GM18861 (cell line): ENCODE data around the gene NFYA.
A peak's percentile ranks its signal among the peaks of the same experiment; 100 is the strongest.

Experiments
- ATAC-seq: cut with Tn5 transposase; IDR thresholded peaks from one replicate; pipeline ENCODE4 v1.9.1; 2021; ENCODE audit not compliant: unreplicated experiment

NFYA gene

GRCh38 chr6:41072836-41073202 lies at the start of gene NFYA:
Gene NFYA, plus strand, starts transcription at chr6:41072974. Its CDS starts 6,116 bp downstream, at chr6:41079090.
- ATAC-seq, result peak; percentile 45

- no peak for ATAC-seq
Observed at GRCh38 chr6:41023114-41023513, 49.7 kb upstream of the NFYA start.

DNA sequence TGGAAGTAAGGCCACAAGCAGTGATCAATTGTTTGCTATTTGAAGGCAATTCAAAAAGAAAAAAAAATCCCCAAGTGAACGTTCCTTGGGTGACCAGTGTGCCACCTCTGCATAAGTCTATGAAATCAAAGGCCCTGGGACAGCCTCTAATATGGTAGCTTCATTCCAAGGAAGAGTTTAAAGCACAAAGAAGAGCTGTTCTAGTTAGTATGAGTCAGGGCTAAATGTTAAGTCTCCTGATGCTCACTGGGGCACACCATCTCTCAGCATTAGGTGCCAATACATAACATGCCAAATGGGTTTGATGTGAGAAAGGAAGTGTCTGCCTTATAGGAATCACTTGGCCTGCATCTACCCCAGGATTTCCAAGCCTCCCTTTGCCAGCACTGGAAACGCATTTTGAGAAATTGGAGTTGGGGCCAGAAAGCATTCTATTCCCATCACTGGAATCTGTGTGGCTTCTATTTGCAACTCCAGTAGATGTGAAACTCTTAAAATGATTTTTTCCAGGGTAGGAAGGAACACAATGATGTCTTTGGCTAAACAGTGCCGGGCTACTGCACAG lies 46.7 kb upstream of the NFYA start:
- ATAC-seq, result no peak

- no peak for ATAC-seq
Observed at GRCh38 chr6:41027241-41027640, 45.5 kb upstream of the NFYA start.

DNA sequence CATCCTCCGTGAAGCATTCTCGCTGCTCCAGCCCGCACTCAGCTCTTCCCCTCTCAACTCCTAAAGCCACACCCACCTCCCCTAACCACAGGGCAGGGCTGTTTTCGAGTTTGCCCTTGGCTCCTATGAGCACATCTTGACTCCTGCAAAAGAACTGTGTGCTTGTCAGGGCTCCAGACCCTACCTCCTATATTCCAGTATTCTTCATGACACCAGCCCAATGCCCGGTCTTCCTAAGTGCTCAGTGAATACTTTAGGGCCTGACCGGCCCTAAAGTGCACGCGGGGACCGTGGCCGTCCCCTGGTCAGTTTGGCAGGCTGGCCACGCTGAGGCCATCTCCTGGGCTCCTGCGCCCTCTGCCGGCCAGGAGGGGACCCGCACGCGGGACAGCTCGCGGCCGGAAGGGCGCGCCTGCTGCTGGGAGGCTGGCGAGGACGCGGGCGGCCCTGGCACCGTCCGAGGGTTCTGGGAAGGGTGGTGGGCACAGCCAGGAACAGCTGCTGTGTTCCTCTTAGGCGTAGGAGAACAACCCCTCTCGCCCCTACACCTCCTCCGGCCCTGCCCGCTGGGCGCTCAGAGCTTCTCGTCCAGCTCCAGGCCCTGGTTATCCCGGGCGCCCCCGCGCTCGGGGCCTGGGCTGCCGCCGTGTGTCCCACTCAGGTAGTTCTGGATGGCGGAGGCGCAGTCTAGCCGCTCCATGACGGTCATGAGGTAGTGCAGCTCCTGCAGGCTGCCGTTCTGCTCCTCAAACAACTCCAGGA lies 44.8 kb upstream of the NFYA start:
- ATAC-seq, result peak; percentile 88

DNA sequence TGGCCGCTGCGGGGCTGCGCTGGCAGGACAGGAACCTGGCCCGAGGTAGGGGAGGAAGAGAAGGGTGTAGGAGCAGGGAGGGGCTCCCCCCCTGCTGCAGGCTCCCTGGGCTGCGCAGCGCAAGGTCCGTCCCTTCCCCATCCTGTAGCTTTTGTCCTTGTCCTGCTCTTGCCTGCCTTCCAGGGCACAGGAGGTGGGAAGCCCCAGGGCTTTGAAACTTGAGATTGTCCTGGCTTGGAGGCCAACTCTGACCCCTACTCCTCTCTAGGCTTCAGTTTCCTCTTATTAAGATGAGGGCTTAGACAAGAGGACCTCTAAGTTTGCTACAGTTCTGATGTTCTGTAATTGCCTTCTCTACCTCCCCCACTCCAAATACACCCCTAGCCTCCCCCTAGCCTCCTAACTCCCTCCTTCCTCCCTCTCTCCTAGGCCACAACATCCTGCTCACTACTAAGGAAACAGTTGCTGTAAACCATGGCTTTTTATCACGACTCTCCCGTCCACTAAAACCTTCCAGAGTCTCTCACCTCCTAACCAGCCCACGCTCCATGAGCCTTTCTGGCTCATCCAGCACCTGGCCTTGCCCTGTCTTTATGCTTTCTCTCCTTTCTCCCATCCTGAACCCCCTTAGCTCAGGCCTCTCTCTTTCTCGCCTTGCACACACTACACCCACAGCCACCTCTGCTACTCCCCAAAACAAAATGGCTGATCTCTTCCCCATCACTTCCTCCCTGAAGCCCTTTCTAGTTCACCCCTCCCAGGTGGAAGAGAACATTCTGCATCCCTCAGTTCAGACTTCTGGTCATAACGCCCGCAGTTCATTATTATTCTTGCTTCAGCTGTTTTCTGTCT lies 44.0 kb upstream of the NFYA start:
- ATAC-seq, result peak; percentile 18

DNA sequence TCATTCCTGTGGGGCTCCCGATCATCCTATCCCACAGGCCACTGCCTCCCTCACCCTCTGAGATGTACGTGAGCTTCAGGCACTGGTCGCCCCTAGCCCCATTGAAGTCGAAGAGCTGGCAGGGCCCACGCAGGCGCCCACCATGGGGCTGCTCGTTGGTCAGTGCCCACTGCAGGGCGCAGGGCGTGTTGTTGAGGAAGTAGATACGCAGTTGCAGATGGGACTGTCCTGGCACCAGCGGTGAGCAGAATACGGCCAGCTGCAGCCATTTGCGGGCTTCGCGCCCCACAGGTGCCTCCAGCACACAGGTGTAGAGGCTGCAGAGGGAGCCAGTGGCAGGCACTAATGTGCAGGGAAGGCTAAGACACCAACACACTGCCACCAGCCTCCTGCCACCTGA lies 39.9 kb upstream of the NFYA start:
- no peak for ATAC-seq

- ATAC-seq, result no peak
Observed at GRCh38 chr6:41033776-41034175, 39.0 kb upstream of the NFYA start.

DNA sequence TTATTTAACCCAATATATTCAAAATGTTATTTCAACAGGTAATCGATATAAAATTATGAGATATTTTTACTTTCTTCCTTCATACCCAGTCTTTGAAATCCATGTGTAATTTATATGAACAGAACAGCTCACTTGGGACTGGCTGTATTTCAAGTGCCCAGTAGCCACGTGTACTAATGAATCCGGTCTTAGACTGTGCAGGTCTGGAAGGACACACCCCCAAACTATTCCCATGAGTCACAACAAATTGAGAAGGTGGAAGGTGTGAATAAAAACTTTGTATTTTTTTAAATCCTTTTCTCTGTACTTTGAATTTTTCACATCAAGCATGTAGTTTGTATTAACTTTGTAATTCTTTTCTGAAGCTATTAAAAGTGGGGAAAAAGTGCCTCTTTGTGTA lies 36.6 kb upstream of the NFYA start:
- no peak for ATAC-seq

DNA sequence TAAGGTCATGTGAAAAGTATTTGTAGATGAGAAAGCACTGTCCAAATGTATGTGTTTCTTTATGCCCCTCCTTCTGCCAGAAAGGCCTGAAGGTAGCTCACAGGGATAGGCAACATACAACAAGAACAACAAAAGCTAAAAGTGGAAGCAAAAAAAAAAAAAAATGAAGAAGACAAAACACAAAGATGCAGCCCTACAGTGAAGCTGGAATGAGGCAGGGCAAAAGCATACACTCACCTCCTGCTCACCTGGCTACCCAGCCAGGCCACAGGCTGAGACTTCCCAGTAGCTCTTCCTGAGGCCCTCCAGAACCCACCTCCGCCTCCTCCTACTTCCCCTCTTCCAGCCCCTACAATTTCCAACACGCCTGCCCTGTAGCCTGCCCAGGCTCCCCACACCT lies 36.2 kb upstream of the NFYA start:
- ATAC-seq, result no peak

GRCh38 chr6:41037107-41037900 lies 35.5 kb upstream of the NFYA start:
- ATAC-seq, result no peak

DNA sequence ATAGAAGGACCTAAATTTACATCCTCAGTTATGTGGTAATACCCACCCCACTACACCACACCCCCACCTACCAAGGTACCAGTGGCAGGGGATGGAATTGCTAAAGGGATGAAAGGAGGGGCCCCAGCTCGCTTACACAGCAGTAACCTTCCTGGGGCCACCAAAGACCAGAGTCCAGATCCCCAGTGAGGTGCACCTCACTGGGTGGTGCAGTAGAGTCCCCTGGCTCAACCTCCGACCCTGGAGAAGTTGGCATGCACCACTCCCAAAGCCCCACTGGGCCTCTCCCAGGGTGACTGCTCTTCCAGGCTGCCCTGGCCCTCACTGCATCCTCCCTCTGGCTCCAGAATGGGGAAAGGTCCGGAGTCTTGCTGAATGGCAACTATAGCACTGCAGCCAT lies 34.6 kb upstream of the NFYA start:
- no peak for ATAC-seq

DNA sequence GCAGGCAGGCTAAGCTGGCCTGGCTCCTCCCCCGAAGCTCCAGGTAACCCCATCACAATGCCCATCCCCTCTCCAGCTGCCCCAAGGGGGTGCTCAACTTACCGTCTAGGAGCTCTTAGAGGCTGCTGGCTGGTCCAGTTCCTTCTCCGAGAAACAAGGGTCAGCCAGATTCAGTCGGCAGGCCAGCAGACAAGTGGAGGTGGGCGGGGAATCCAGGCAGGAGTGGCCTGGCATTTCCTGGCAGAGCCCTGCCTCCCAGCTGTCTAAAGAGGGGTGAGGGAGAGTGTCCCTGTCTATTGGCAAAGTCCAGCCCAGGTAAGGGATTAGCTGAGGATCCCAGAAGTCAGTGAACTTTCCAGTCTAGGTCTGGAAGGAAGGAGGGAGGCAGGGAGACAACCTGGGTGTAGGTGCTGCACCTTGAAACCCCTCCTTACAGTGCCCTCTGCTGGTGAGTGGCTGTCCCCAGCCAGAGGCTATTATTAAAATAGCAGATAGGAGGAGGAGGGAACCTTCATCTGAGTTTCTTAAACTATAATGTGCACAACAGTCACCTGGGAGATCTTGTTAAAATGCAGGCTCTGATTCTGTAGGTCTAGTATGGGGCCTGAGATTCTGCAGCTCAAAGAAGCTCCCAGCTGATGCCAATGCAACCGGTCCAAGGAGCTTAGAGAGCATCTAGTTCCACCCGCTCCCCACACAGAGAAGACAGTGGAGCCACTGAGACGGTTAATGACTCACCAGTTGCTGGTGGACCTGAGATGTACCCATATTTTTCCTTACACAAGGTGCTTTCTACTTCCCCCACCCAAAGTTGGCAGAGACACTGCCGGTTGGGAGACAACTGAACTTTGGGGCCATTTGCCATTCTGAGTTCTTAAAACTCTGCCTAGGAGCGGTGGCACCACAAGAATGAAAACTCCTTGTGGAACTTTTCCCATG lies 33.4 kb upstream of the NFYA start, which contains the start of gene UNC5CL:
TSS of gene UNC5CL (minus strand) at position 162 of the 939 bp plus-strand sequence. CDS start 4,147 bp downstream, outside the sequence.
- ATAC-seq, result no peak

DNA sequence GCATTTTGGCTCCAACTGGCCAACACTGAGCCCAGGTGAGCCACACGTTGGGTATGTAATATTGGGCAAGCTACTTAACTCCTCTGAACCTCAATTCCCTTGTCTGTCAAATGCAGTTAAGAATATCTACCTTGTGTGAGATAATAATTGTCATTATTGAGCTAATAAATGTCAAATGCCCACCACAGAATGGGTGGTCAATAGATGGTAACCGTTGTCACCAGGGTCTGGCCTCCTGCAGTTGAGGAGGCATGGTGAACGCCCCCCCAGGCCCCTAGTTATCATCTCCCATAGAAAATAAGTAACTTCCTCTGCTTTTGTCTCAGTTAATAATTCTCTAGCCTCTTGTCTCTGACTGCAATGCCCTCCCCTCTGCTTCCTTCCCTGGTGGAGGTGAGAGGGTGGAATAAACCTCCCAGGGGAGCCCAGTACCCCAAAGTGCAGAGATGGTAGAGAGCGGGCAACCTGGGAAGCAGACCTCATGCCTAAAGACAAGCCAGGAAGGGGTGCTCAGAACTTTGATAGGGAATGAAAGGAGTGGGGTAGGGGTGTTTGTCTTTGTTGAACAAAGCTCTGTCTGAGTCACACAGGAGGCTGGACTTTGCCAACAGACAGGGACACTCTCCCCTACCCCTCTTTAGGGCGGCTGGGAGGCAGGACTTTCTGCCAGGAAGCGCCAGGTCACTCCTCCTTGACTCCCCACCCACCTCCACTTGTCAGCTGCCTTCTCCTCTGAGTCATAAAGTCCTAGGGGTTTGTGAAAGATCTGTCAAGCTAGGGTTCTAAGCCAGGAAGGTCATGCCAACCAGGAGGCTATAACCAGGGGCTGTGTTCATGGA lies 32.5 kb upstream of the NFYA start:
- peak; percentile 63 for ATAC-seq

DNA sequence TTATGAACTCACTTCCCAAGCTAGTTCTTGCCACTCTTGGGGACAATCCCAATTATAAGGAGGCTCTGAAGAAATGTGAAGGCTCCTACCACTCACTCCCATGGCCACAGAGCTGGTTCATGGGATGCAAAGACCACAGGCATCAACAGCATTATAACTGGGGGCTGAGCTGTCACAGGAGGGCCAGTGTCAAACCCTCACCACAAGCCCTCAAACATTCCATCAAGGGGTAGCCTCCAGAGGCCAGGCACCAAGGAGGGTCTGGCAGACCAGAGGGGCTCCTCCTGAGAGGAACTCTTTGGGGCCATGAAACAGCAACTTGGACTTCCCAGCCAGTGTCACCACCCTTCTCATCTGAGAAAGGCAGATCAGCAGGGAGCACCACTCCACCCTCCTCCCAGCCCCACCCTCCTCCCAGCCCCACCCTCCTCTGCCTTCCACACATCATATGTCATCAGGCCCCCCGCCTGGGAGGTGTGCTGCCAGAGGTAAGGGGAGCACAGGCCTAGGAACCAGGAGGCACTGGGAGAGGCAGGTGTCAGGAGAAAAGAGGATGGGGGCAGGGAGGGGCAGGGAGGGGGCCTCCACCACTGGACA lies 31.7 kb upstream of the NFYA start:
- ATAC-seq, result no peak

- no peak for ATAC-seq
Observed at GRCh38 chr6:41042226-41043055, 30.3 kb upstream of the NFYA start, which contains the start of gene TSPO2. Gene TSPO2, plus strand, starts transcription at chr6:41042467. Its CDS starts 519 bp downstream, at chr6:41042986.

DNA sequence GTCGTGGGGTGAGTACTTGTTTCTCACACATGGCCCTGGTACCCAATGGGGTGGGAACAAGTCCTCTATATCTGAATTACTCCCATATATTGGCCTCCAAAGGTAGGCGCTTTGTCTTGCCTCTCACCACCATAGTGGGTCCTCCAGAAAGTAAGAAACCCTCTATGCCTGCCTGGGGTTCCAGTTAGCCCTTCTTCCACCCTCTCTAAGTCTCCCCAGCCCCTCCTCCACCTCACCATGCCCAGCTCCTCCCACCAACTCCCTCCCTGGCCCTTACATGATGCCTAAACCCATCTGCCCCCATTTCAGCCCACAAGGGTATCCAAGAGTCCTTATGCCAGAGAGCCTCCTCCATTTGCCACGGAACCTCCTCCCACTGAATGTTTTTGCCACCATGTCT lies 29.6 kb upstream of the NFYA start:
- ATAC-seq, result no peak

- no peak for ATAC-seq
Observed at GRCh38 chr6:41045664-41046063, 27.1 kb upstream of the NFYA start.
